SK-N-SH (cell line): ENCODE results near the gene STRN.

Source experiments
- CTCF ChIP-seq: fragments of 200-600 bp; sonication (generic); IDR thresholded peaks from 2 replicates; pipeline ENCODE4 v1.6.1; 2017; ENCODE audit warnings: antibody characterized with exemption, mild to moderate bottlenecking, moderate library complexity
- ELF1 ChIP-seq: IDR thresholded peaks from 2 replicates; pipeline ENCODE4 v1.4.0; 2012
- EZH2phosphoT487 ChIP-seq: fragments of 200-600 bp; sonication (generic); IDR thresholded peaks from 2 replicates; pipeline ENCODE4 v1.6.1; 2017; ENCODE audit warnings: low read depth, mixed run types, mild to moderate bottlenecking, antibody characterized with exemption, moderate library complexity, borderline replicate concordance
- GATA2 ChIP-seq: sonication (generic); formaldehyde crosslinking; IDR thresholded peaks from 2 replicates; pipeline ENCODE4 v1.5.0; 2020; ENCODE audit warnings: mild to moderate bottlenecking, missing genetic modification reagents
- IRF3 ChIP-seq: fragments of 150-350 bp; IDR thresholded peaks from 2 replicates; pipeline ENCODE4 v1.6.1; 2016; ENCODE audit warnings: mild to moderate bottlenecking, low read depth, low read length
- POLR2AphosphoS5 ChIP-seq: IDR thresholded peaks from 2 replicates; pipeline ENCODE4 v1.6.1; 2012; ENCODE audit warnings: low read depth, low read length
- RFX5 ChIP-seq: IDR thresholded peaks from 2 replicates; pipeline ENCODE4 v1.6.1; 2012; ENCODE audit warnings: mild to moderate bottlenecking, improper control_type of control experiment, low read length
- SIN3A ChIP-seq: IDR thresholded peaks from 2 replicates; pipeline ENCODE4 v1.6.1; 2012; ENCODE audit warnings: low read depth, mild to moderate bottlenecking, low read length, moderate library complexity, borderline replicate concordance
- TAF1 ChIP-seq: IDR thresholded peaks from 2 replicates; pipeline ENCODE4 v1.6.1; 2012; ENCODE audit warnings: low read depth, mild to moderate bottlenecking, low read length, moderate library complexity, borderline replicate concordance
- USF1 ChIP-seq: IDR thresholded peaks from 2 replicates; pipeline ENCODE4 v1.4.0; 2012; ENCODE audit warnings: low read depth, borderline replicate concordance
- USF2 ChIP-seq: fragments of 150-350 bp; IDR thresholded peaks from 2 replicates; pipeline ENCODE4 v1.6.1; 2017; ENCODE audit warnings: antibody characterized with exemption, low read length, low read depth, borderline replicate concordance

GRCh38 chr2:36805635-36806224 lies 160.6 kb downstream of the STRN start:
- TF ChIP-seq CTCF: no peak
- TF ChIP-seq SIN3A: no peak
- no peak for TF ChIP-seq POLR2AphosphoS5
- no peak for TF ChIP-seq EZH2phosphoT487
- TF ChIP-seq TAF1: no peak
- TF ChIP-seq GATA2 (CRISPR knock-in tag): no peak
- TF ChIP-seq USF1: no peak
- TF ChIP-seq RFX5: no peak
- TF ChIP-seq ELF1: no peak
- no peak for TF ChIP-seq USF2
- no peak for TF ChIP-seq IRF3
